CD14-positive monocyte (primary cell): Measurements from ENCODE around the gene CCNL2. TPM values are rescaled to one million over a fixed set of nuclear protein-coding genes. Genes with fewer than 3 reads are reported as not detected.

ENCODE experiments used
- DNase-seq, 3 donors: peaks; one replicate each; pipeline ENCODE4 v3.0.0-alpha.2; 2011 to 2022
- H2AFZ ChIP-seq: 2 replicates; pipeline ENCODE4 v1.6.0; 2012; ENCODE audit warnings: mild to moderate bottlenecking, low read depth, low read length, inconsistent platforms; ENCODE audit not compliant: insufficient read depth, poor library complexity, severe bottlenecking
- H3K27ac ChIP-seq, 2 donors: 1 replicate in 1 of 2; 2 replicates in 1 of 2; pipeline ENCODE4 v1.5.1; 2012 to 2013; ENCODE audit warnings: low read length in 2 of 2, control low read depth in 1 of 2, inconsistent platforms in 1 of 2, low read depth in 1 of 2, mild to moderate bottlenecking in 1 of 2
- H3K27me3 ChIP-seq, 2 donors: one replicate each; pipeline versions ENCODE4 v1.6.0 to v1.6.1; 2011 to 2013; ENCODE audit warnings: low read length in 2 of 2; ENCODE audit not compliant: control insufficient read depth in 2 of 2, insufficient read depth in 2 of 2
- H3K36me3 ChIP-seq, 2 donors: replicated peaks in 1 of 2; 1 replicate in 1 of 2; 2 replicates in 1 of 2; pipeline versions ENCODE4 v1.5.1 to v1.6.1; 2012 to 2013; ENCODE audit warnings: low read length in 2 of 2, control low read depth in 1 of 2, inconsistent platforms in 1 of 2, mild to moderate bottlenecking in 1 of 2; ENCODE audit not compliant: insufficient read depth in 2 of 2, control insufficient read depth in 1 of 2
- H3K4me1 ChIP-seq, 2 donors: 1 replicate in 1 of 2; 2 replicates in 1 of 2; pipeline versions ENCODE4 v1.5.1 to v1.6.1; 2012 to 2013; ENCODE audit warnings: low read length in 2 of 2, control low read depth in 1 of 2, inconsistent platforms in 1 of 2, mild to moderate bottlenecking in 1 of 2, moderate library complexity in 1 of 2; ENCODE audit not compliant: insufficient read depth in 2 of 2, control insufficient read depth in 1 of 2
- H3K4me2 ChIP-seq: replicated peaks from 2 replicates; pipeline ENCODE3; 2012; ENCODE audit warnings: low read length, moderate library complexity, mild to moderate bottlenecking; ENCODE audit not compliant: poor library complexity, severe bottlenecking; ENCODE audit errors: extremely low read depth
- H3K4me3 ChIP-seq, 3 experiments: fragments of 200-600 bp in 1 of 3; sonication (generic) in 1 of 3; replicated peaks in 1 of 3; 1 replicate in 2 of 3; 2 replicates in 1 of 3; pipeline ENCODE4 v1.5.1; 2011 to 2013; ENCODE audit warnings: low read length in 3 of 3, mild to moderate bottlenecking in 3 of 3, control low read depth in 2 of 3, low read depth in 2 of 3, inconsistent platforms in 1 of 3, moderate library complexity in 1 of 3
- H3K79me2 ChIP-seq: 2 replicates; pipeline ENCODE4 v1.6.0; 2012; ENCODE audit warnings: mild to moderate bottlenecking, control low read depth, inconsistent platforms, low read length, moderate library complexity; ENCODE audit not compliant: insufficient read depth
- H3K9ac ChIP-seq: 2 replicates; pipeline ENCODE4 v1.6.0; 2017; ENCODE audit warnings: low read length, mild to moderate bottlenecking; ENCODE audit not compliant: insufficient read depth, poor library complexity, severe bottlenecking
- H3K9me3 ChIP-seq, 2 donors: replicated peaks in 1 of 2; 1 replicate in 1 of 2; 2 replicates in 1 of 2; pipeline versions ENCODE4 v1.5.1 to v1.6.1; 2012 to 2013; ENCODE audit warnings: low read length in 2 of 2, control low read depth in 1 of 2; ENCODE audit not compliant: control insufficient read depth in 1 of 2, insufficient read depth in 1 of 2
- H4K20me1 ChIP-seq: 2 replicates; pipeline ENCODE4 v1.6.0; 2012; ENCODE audit warnings: mild to moderate bottlenecking, low read length, control low read depth, moderate library complexity; ENCODE audit not compliant: insufficient read depth
- H3K27ac Mint-ChIP-seq, 7 donors: one replicate each; pipeline ENCODE4 v1.8.0; 2020; ENCODE audit warnings: mild to moderate bottlenecking in 7 of 7, mixed read lengths in 7 of 7, moderate library complexity in 6 of 7, inconsistent platforms in 2 of 7
- H3K27me3 Mint-ChIP-seq, 3 donors: one replicate each; pipeline ENCODE4 v1.8.0; 2021 to 2022; ENCODE audit warnings: low read depth in 3 of 3, mild to moderate bottlenecking in 3 of 3, mixed read lengths in 3 of 3, moderate library complexity in 3 of 3, inconsistent platforms in 1 of 3
- H3K36me3 Mint-ChIP-seq, 2 donors: one replicate each; pipeline ENCODE4 v1.8.0; 2020; ENCODE audit warnings: mixed read lengths in 2 of 2, inconsistent platforms in 1 of 2, mild to moderate bottlenecking in 1 of 2
- H3K4me1 Mint-ChIP-seq: one replicate; pipeline ENCODE4 v1.8.0; 2020; ENCODE audit warnings: mild to moderate bottlenecking, mixed read lengths
- H3K4me3 Mint-ChIP-seq, 2 donors: one replicate each; pipeline ENCODE4 v1.8.0; 2020; ENCODE audit warnings: mild to moderate bottlenecking in 2 of 2, mixed read lengths in 2 of 2, moderate library complexity in 1 of 2
- H3K9me3 Mint-ChIP-seq, 7 donors: one replicate each; pipeline ENCODE4 v1.8.0; 2020 to 2022; ENCODE audit warnings: mixed read lengths in 7 of 7, mild to moderate bottlenecking in 6 of 7, moderate library complexity in 6 of 7, inconsistent platforms in 2 of 7
- whole genome bisulfite sequencing: methylation state at CpG from one replicate; pipeline ENCODE4 v1.1.5; 2013; ENCODE audit warnings: missing lambda C conversion rate; ENCODE audit not compliant: insufficient coverage; 5-methylcytosine and 5-hydroxymethylcytosine counted together
- intact Hi-C, 2 donors: fragments of 100-400 bp; cut with micrococcal nuclease; formaldehyde crosslinking; loops; one replicate each; pipeline versions ENCODE4 v1.15.0 to v1.15.1; 2023
- polyA plus RNA-seq, 3 donors: library from polyadenylated mRNA; depleted of rRNA in 1 of 3; unstranded in 2 of 3; stranded (reverse) in 1 of 3; fragments of 300-500 nt in 2 of 3; fragments of >200 nt in 1 of 3; fragmentation: Illumina TruSeq in 2 of 3; gene quantifications; 1 replicate in 2 of 3; 2 replicates in 1 of 3; pipeline ENCODE4 v1.2.3, GENCODE V29; 2012 to 2021
- TF ChIP-seq, protein P1 (sequence below): fragments of 200-600 bp; IDR thresholded peaks from one replicate; pipeline ENCODE4 v1.8.0; 2022; ENCODE audit warnings: antibody characterized with exemption, mild to moderate bottlenecking

Gene CCNL2
- polyA plus RNA-seq, 3 donors = 8.6 to 178 (median 10.4) TPM

DNA sequence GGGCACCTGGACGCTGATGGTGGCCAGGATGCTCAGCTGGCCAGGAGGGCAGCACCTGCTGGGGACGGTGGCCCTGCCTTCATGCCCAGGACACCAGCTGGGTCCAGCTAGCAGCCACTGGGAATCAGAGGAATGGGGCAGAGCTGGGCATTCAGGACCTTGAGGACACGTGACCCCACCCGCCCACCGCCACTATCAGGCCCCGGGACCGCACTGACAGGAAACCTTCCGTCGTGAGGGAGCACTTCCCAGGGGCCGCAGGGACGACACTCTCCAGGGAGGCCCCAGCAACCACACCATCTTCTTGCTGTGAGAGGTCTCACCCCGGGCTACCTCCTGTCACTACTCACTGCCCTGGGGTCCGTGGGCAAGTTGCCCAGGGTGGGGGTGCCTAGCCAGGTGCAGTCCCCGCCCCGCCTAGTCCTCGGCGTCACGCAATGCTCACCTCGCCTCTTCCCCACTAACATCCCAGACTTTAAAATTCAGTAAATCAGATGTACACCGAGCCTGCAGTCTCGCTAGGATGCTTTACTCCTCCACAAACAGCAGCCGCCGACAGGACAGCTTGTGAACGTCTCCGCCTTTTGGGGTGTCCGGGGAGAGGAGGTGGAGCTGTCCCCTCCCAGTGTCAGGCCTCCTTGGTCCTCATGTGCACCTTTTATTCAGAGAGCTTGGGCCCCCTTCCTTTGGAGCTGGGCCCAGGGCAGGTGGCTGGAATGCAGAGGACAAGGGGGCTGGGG is 41.3 kb upstream of the CCNL2 start:
- no peak for DNase-seq
- WGBS = 83% methylated on average over 21 of the region's 26 CpGs
- peaks cover 0 to 1% of the 10 kb centered on the region in 2 donors for H3K36me3 Mint-ChIP-seq
- Histone ChIP-seq H3K4me2 (no peak overlapping the region), H3K9ac (no peak overlapping the region), H3K9me3 (no peaks in the 10 kb centered on the region), H3K27ac (no peak overlapping the region), H3K27me3 (peaks cover 5 to 19% of the 10 kb centered on the region in 2 donors), H3K4me3 (no peak overlapping the region), H4K20me1 (no peaks in the 10 kb centered on the region), H3K36me3 (no peaks in the 10 kb centered on the region), H2AFZ (peak overlapping the region; percentile 35), H3K79me2 (no peaks in the 10 kb centered on the region), H3K4me1 (peaks cover 5 to 7% of the 10 kb centered on the region in 2 donors)
- peaks cover 0 to 5% (median 0%) of the 10 kb centered on the region in 7 donors for H3K9me3 Mint-ChIP-seq
- H3K4me3 Mint-ChIP-seq = no peak overlapping the region
- intact Hi-C loops = no loop called here
- TF ChIP-seq, protein P1, sequence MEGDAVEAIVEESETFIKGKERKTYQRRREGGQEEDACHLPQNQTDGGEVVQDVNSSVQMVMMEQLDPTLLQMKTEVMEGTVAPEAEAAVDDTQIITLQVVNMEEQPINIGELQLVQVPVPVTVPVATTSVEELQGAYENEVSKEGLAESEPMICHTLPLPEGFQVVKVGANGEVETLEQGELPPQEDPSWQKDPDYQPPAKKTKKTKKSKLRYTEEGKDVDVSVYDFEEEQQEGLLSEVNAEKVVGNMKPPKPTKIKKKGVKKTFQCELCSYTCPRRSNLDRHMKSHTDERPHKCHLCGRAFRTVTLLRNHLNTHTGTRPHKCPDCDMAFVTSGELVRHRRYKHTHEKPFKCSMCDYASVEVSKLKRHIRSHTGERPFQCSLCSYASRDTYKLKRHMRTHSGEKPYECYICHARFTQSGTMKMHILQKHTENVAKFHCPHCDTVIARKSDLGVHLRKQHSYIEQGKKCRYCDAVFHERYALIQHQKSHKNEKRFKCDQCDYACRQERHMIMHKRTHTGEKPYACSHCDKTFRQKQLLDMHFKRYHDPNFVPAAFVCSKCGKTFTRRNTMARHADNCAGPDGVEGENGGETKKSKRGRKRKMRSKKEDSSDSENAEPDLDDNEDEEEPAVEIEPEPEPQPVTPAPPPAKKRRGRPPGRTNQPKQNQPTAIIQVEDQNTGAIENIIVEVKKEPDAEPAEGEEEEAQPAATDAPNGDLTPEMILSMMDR = no peak
- peak overlapping the region in 1 of 7 donors; percentile 68 for H3K27ac Mint-ChIP-seq
- H3K27me3 Mint-ChIP-seq = peaks cover 8 to 41% (median 19%) of the 10 kb centered on the region in 3 donors
- peaks cover 7% of the 10 kb centered on the region for H3K4me1 Mint-ChIP-seq

DNA sequence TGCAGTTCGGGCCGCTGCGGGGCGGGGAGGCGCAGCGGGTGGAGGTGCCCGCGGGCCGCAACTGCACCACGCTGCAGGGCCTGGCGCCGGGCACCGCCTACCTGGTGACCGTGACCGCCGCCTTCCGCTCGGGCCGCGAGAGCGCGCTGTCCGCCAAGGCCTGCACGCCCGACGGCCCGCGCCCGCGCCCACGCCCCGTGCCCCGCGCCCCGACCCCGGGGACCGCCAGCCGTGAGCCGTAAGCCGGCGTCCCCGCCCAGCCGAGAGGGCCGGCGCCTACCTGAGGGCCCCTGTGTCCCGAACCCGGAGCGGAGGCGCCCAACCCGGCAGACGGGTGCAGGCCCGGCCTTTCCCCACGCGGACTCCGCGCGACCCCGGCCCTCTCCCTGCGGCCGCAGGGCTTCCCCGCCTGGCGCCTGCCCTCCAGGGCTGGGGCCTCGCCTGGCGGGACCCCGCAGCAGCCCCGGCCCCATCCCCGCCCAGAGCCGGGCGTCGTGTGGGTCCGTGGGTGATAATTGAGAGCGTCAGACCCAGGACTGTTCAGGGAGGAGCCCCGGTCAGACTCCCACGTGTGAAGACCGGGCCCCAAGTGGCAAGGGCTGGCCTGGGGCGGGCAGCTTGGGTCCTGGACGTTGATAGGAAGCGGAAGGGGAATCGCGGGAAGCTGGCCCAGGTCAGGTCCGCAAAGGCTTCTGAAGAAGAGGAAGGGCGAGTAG is 40.6 kb upstream of the CCNL2 start:
- Histone ChIP-seq H3K9ac (no peak overlapping the region), H3K27ac (no peak overlapping the region), H3K79me2 (no peaks in the 10 kb centered on the region), H3K4me3 (no peak overlapping the region), H4K20me1 (no peaks in the 10 kb centered on the region), H2AFZ (no peak overlapping the region), H3K27me3 (peaks cover 10 to 26% of the 10 kb centered on the region in 2 donors), H3K4me1 (peaks cover 8 to 15% of the 10 kb centered on the region in 2 donors), H3K9me3 (no peaks in the 10 kb centered on the region), H3K4me2 (no peak overlapping the region), H3K36me3 (no peaks in the 10 kb centered on the region)
- peaks cover 12% of the 10 kb centered on the region for H3K4me1 Mint-ChIP-seq
- peaks cover 15 to 48% (median 25%) of the 10 kb centered on the region in 3 donors for H3K27me3 Mint-ChIP-seq
- no peak overlapping the region for H3K27ac Mint-ChIP-seq
- H3K4me3 Mint-ChIP-seq = no peak overlapping the region
- peaks cover 0 to 8% (median 0%) of the 10 kb centered on the region in 7 donors for H3K9me3 Mint-ChIP-seq
- TF ChIP-seq, protein P1 = no peak
- DNase-seq = no peak
- WGBS = 85% methylated on average over 79 of the region's 82 CpGs
- intact Hi-C loops = no loop called here
- peaks cover 1 to 2% of the 10 kb centered on the region in 2 donors for H3K36me3 Mint-ChIP-seq
